Left lung (tissue), 10 donors: Measurements from ENCODE around the gene ETNK2. TPM values are rescaled to one million over a fixed set of nuclear protein-coding genes. Genes with fewer than 3 reads are reported as not detected.
A peak's percentile ranks its signal among the peaks of the same experiment; 100 is the strongest.

Experiments
- ATAC-seq: fragments of 200-7000 bp; cut with Tn5 transposase; one replicate; pipeline ENCODE4 v1.9.1; 2020; ENCODE audit warnings: moderate library complexity
- DNase-seq, 4 donors: peaks; one replicate each; pipeline ENCODE4 v3.0.0-alpha.2; 2013 to 2020
- H3K27ac ChIP-seq, 2 donors: fragments of 200-600 bp; sonication (generic) in 1 of 2; one replicate each; pipeline versions ENCODE4 v1.5.0 to v1.8.0; 2020 to 2021
- H3K27me3 ChIP-seq, 2 donors: fragments of 200-600 bp; sonication (generic) in 1 of 2; one replicate each; pipeline versions ENCODE4 v1.5.0 to v1.8.0; 2020 to 2021
- H3K36me3 ChIP-seq, 2 donors: fragments of 200-600 bp; sonication (generic) in 1 of 2; one replicate each; pipeline versions ENCODE4 v1.5.0 to v1.8.0; 2020 to 2021
- H3K4me1 ChIP-seq, 2 donors: fragments of 200-600 bp; one replicate each; pipeline ENCODE4 v1.8.0; 2021
- H3K4me3 ChIP-seq, 2 donors: fragments of 200-600 bp; sonication (generic) in 1 of 2; one replicate each; pipeline versions ENCODE4 v1.5.0 to v1.8.0; 2020 to 2021; ENCODE audit warnings: mild to moderate bottlenecking in 1 of 2
- H3K9me3 ChIP-seq, 2 donors: fragments of 200-600 bp; sonication (generic) in 1 of 2; one replicate each; pipeline versions ENCODE4 v1.5.0 to v1.8.0; 2020 to 2021
- CTCF ChIP-seq, 2 donors: fragments of 200-600 bp; sonication (generic) in 1 of 2; IDR thresholded peaks; one replicate each; pipeline versions ENCODE4 v1.5.0 to v1.8.0; 2021; ENCODE audit warnings: antibody characterized with exemption in 2 of 2
- intact Hi-C, 2 donors: fragments of 100-400 bp; cut with DNase I; formaldehyde crosslinking; loops; one replicate each; pipeline versions ENCODE4 v1.11.2 to v1.14.2; 2022
- polyA plus RNA-seq, 6 donors: library from polyadenylated mRNA; unstranded; fragments of 120-200 nt; gene quantifications; one replicate each; pipeline ENCODE4 v1.2.1, GENCODE V29; 2013; ENCODE audit not compliant: insufficient read length in 6 of 6
- total RNA-seq, 2 donors: library from RNA; stranded (reverse); fragmentation: NEBNext Ultra II Directional; extraction: Animal tissue kit (Norgen Biotek cat#: 25700); gene quantifications; one replicate each; pipeline ENCODE4 v1.2.1, GENCODE V29; 2021
- donor health status: DM: no; HTN: yes; CAD: no.
- donor health status: DM: no; HTN: no; CAD: no.

ETNK2 gene
- total and polyA plus RNA-seq, 8 donors: 2.6 to 13.2 (median 10.2) TPM

GRCh38 chr1:204161609-204162493, 10.0 kb upstream of the ETNK2 start:
- Histone ChIP-seq H3K36me3 (no peaks in the 10 kb centered on the region), H3K27me3 (no peaks in the 10 kb centered on the region), H3K4me3 (no peak overlapping the region), H3K4me1 (peaks cover 0 to 6% of the 10 kb centered on the region in 2 donors), H3K9me3 (no peaks in the 10 kb centered on the region), H3K27ac (no peak overlapping the region)
- DNase-seq (peak in 1 of 4 donors; percentile 22), ATAC-seq (peak; percentile 83)
- no peak for TF ChIP-seq CTCF (IDR thresholded peaks at IDR 0.05)
- intact Hi-C loops: loop anchor here in 1 of 2 donors (5.0 kb wide), 1 partner anchor 200 kb away; no protein-coding TSS in a partner anchor

DNA sequence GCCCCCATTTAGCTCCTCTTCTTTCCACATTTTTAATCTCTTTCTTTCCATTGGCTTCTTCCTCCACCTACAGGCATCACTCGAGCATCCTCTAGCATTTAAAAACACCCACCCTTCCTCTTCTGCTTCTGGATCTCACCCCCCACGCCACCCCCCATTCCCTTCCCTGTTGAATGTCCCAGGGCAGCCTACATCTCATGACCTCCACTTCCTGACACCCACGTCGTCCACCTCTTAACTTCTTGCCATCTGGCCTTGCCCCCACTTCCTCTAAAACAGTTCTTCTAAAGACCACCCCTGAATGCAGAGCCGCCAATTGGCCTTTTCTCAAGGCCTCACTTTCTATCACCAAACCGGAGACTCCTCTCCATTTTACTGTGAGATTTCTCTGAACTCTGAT, 6.1 kb upstream of the ETNK2 start:
- Histone ChIP-seq H3K4me3 (no peak overlapping the region), H3K36me3 (no peaks in the 10 kb centered on the region), H3K27ac (no peak overlapping the region), H3K9me3 (no peaks in the 10 kb centered on the region), H3K27me3 (peaks cover 0 to 10% of the 10 kb centered on the region in 2 donors), H3K4me1 (peaks cover 0 to 6% of the 10 kb centered on the region in 2 donors)
- intact Hi-C loops: no loop called here
- ATAC-seq (no peak), DNase-seq (no peak)
- TF ChIP-seq CTCF (IDR thresholded peaks at IDR 0.05): no peak

DNA sequence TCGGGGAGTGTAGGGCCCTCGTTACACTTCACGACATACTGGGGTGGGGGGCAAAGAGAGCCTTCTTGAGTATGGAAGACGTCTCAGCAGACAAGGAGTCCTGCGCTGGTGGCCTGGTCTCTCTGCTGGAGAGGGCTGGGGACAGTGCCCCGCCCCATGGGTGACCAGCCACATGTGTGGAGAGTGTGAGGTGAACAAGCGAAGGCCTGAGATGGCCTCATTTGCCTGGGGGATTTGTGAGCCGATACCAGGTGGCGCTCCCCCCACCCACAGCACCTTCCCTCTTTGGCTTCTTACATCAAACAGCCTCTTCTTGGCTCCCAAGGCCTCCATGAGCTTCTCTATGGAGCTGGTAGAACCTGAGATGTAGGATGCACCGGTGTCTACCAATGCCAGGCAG, 4.0 kb upstream of the ETNK2 start:
- H3K4me1 ChIP-seq: peaks cover 3 to 14% of the 10 kb centered on the region in 2 donors
- DNase-seq: no peak
- no peak for ATAC-seq
- no peak for TF ChIP-seq CTCF (IDR thresholded peaks at IDR 0.05)
- H3K27me3 ChIP-seq: peaks cover 0 to 31% of the 10 kb centered on the region in 2 donors
- no peaks in the 10 kb centered on the region for H3K9me3 ChIP-seq
- no peak overlapping the region for H3K27ac ChIP-seq
- H3K36me3 ChIP-seq: no peaks in the 10 kb centered on the region
- intact Hi-C loops: no loop called here
- no peak overlapping the region for H3K4me3 ChIP-seq

DNA sequence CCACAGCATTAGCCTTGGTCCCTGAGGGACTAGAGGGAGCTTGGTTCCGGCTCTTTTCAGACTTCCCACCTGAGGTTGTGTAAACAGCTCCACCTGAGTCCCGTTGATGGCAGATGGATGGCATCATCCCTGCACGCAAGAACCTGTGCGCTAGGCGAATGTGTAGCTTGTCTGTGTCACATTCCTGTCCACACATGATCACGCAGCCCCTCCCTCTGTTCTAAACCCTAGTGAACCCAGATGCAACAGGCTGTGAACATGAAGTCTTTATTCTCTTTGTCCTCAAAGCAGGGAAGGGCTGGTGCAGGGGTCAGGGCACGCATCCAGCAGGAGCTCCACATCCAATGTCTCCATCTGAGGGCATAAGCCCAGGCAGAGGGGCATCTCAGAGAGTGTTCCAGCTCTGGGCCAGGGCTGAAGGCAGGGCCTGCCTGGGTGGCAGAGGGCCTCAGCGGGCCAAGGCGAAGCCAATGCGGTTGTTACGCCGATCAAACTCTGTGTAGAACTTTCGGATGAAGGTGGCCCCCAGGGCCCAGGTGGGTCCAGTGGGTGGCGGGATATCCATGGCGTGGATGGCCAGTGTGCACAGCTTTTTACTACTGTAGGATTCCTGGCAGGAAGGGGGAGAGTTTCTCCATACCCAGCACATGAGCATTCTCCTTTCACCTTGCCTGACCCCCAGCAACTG, 2.9 kb upstream of the ETNK2 start:
- intact Hi-C loops: no loop called here
- DNase-seq: no peak

More for the DNA sequence above, 2.9 kb upstream of the ETNK2 start:
- no peak for ATAC-seq
- no peaks in the 10 kb centered on the region for H3K9me3 ChIP-seq
- peaks cover 0 to 41% of the 10 kb centered on the region in 2 donors for H3K27me3 ChIP-seq
- no peak overlapping the region for H3K4me3 ChIP-seq
- H3K27ac ChIP-seq: no peak overlapping the region
- peaks cover 3 to 14% of the 10 kb centered on the region in 2 donors for H3K4me1 ChIP-seq
- no peaks in the 10 kb centered on the region for H3K36me3 ChIP-seq
- TF ChIP-seq CTCF (IDR thresholded peaks at IDR 0.05): no peak
